Endothelial cell of umbilical vein (primary cell): ENCODE results near the gene STAG1. TPM values are rescaled to one million over a fixed set of nuclear protein-coding genes. Genes with fewer than 3 reads are reported as not detected.

Experiments used
- BruUV-seq: library from RNA; stranded (reverse); fragments of 400-500 nt; replicated peaks from 2 replicates; lab custom pipeline; 2021; lab: Mats Ljungman, UMichigan
- CTCF ChIA-PET: fragments of 300-600, 350-600 bp; sonication (Branson Sonifier 250); formaldehyde crosslinking; loops from one replicate; lab custom pipeline; 2021; ENCODE audit warnings: antibody characterized with exemption, inconsistent platforms; lab: Charles Lee
- POLR2A ChIA-PET: fragments of 300-600, 350-600 bp; sonication (Branson Sonifier 250); formaldehyde crosslinking; loops from one replicate; lab custom pipeline; 2021; ENCODE audit warnings: antibody characterized with exemption, inconsistent platforms; lab: Charles Lee
- DNase-seq: peaks from one replicate; pipeline ENCODE4 v3.0.0-alpha.2; 2011; ENCODE audit warnings: low read depth, low spot score
- FAIRE-seq: peaks from 2 replicates; lab custom pipeline; 2011; peaks lifted over from hg19 to GRCh38; lab: Jason Lieb, UNC
- H2AFZ ChIP-seq: 2 replicates; pipeline ENCODE4 v1.6.0; 2012; ENCODE audit warnings: low read depth, low read length, control low read depth, inconsistent platforms
- H3K27ac ChIP-seq: 2 replicates; pipeline ENCODE4 v1.5.1; 2011; ENCODE audit warnings: low read depth, mild to moderate bottlenecking, control low read depth, low read length, moderate library complexity; ENCODE audit not compliant: insufficient read depth
- H3K27me3 ChIP-seq, 2 experiments: 2 replicates each; pipeline versions ENCODE4 v1.6.0 to v1.6.1; 2011; ENCODE audit warnings: low read length in 2 of 2, mixed read lengths in 1 of 2; ENCODE audit not compliant: control insufficient read depth in 2 of 2, insufficient read depth in 2 of 2
- H3K36me3 ChIP-seq, 2 experiments: 2 replicates in 1 of 2; 3 replicates in 1 of 2; pipeline ENCODE4 v1.5.1; 2011; ENCODE audit warnings: low read length in 2 of 2, mild to moderate bottlenecking in 1 of 2, moderate library complexity in 1 of 2; ENCODE audit not compliant: control insufficient read depth in 2 of 2, insufficient read depth in 2 of 2; ENCODE audit errors: extremely low read depth in 1 of 2
- H3K4me1 ChIP-seq: 3 replicates; pipeline ENCODE4 v1.5.1; 2011; ENCODE audit warnings: mild to moderate bottlenecking, low read length; ENCODE audit not compliant: control insufficient read depth, insufficient read depth; ENCODE audit errors: extremely low read depth
- H3K4me2 ChIP-seq: 2 replicates; pipeline ENCODE4 v1.6.1; 2011; ENCODE audit warnings: low read length, control low read depth, mixed read lengths; ENCODE audit not compliant: insufficient read depth
- H3K4me3 ChIP-seq, 3 experiments: fragments of 200-600 bp in 1 of 3; sonication (generic), shearing (Covaris generic) in 1 of 3; replicated peaks in 1 of 3; 2 replicates each; pipeline ENCODE4 v1.5.1; 2011 to 2016; ENCODE audit warnings: control low read depth in 3 of 3, low read length in 3 of 3, mild to moderate bottlenecking in 2 of 3, inconsistent platforms in 1 of 3, low read depth in 1 of 3, moderate library complexity in 1 of 3; ENCODE audit not compliant: insufficient read depth in 1 of 3
- H3K79me2 ChIP-seq: 2 replicates; pipeline ENCODE4 v1.6.0; 2012; ENCODE audit warnings: low read length, inconsistent platforms; ENCODE audit not compliant: control insufficient read depth, insufficient read depth
- H3K9ac ChIP-seq: replicated peaks from 2 replicates; pipeline ENCODE3; 2011; ENCODE audit warnings: low read length, control low read depth; ENCODE audit not compliant: insufficient read depth; ENCODE audit errors: extremely low read depth
- H3K9me1 ChIP-seq: replicated peaks from 3 replicates; pipeline ENCODE4 v1.6.0; 2011; ENCODE audit warnings: mild to moderate bottlenecking, low read length; ENCODE audit not compliant: control insufficient read depth, insufficient read depth; ENCODE audit errors: extremely low read depth
- H3K9me3 ChIP-seq: replicated peaks from 2 replicates; pipeline ENCODE4 v1.5.1; 2012; ENCODE audit warnings: low read length, inconsistent platforms; ENCODE audit not compliant: control insufficient read depth, insufficient read depth
- H4K20me1 ChIP-seq: replicated peaks from 2 replicates; pipeline ENCODE3; 2011; ENCODE audit warnings: mild to moderate bottlenecking, low read length; ENCODE audit not compliant: control insufficient read depth, insufficient read depth; ENCODE audit errors: extremely low read depth
- CTCF ChIP-seq, 2 donors: IDR thresholded peaks; 1 replicate in 1 of 2; 2 replicates in 1 of 2; pipeline ENCODE4 v1.5.1; 2011; ENCODE audit warnings: low read length in 2 of 2, mild to moderate bottlenecking in 2 of 2, moderate library complexity in 2 of 2, control low read depth in 1 of 2, inconsistent platforms in 1 of 2, low read depth in 1 of 2; ENCODE audit not compliant: insufficient read depth in 1 of 2; ENCODE audit errors: extremely low read depth in 1 of 2
- EZH2 ChIP-seq: IDR thresholded peaks from 2 replicates; pipeline ENCODE4 v1.6.1; 2012; ENCODE audit warnings: borderline replicate concordance, low read depth, mild to moderate bottlenecking, moderate library complexity, low read length, inconsistent platforms; ENCODE audit not compliant: severe bottlenecking
- FOS ChIP-seq: IDR thresholded peaks from 2 replicates; pipeline ENCODE4 v1.6.1; 2011; ENCODE audit warnings: mild to moderate bottlenecking, low read length, moderate library complexity, borderline replicate concordance; ENCODE audit not compliant: insufficient read depth
- GATA2 ChIP-seq: IDR thresholded peaks from 2 replicates; pipeline ENCODE4 v1.7.0; 2011; ENCODE audit warnings: low read depth, mild to moderate bottlenecking, moderate library complexity, mixed read lengths, low read length; ENCODE audit not compliant: insufficient read length, insufficient read depth
- JUN ChIP-seq: IDR thresholded peaks from 2 replicates; pipeline ENCODE4 v1.6.1; 2011; ENCODE audit warnings: borderline replicate concordance, low read depth; ENCODE audit not compliant: insufficient read length, insufficient read depth
- MYC ChIP-seq: IDR thresholded peaks from one replicate; pipeline ENCODE4 v1.6.1; 2011; ENCODE audit warnings: mild to moderate bottlenecking, low read depth, low read length
- POLR2A ChIP-seq: IDR thresholded peaks from 2 replicates; pipeline ENCODE4 v1.6.1; 2012; ENCODE audit warnings: low read depth, mild to moderate bottlenecking, control low read depth, low read length
- POLR2AphosphoS5 ChIP-seq: IDR thresholded peaks from 2 replicates; pipeline ENCODE4 v1.6.1; 2012; ENCODE audit warnings: low read depth, mild to moderate bottlenecking, control low read depth, low read length, moderate library complexity; ENCODE audit not compliant: insufficient read depth
- dilution Hi-C: fragments of 300-500 bp; cut with MboI; formaldehyde crosslinking; loops from one replicate; pipeline ENCODE4 v1.15.0; 2019; ENCODE audit warnings: low sequenced_read_pairs; ENCODE audit not compliant: extremely low pct_ligation_motif_present
- intact Hi-C: fragments of 100-400 bp; cut with micrococcal nuclease; formaldehyde crosslinking; loops from one replicate; pipeline ENCODE4 v1.10.0; 2022
- polyA plus RNA-seq, 4 experiments: library from polyadenylated mRNA; depleted of rRNA in 3 of 4; stranded (reverse) in 3 of 4; unstranded in 1 of 4; fragments of >200 nt; gene quantifications; 2 replicates each; pipeline versions ENCODE4 v1.2.1 to v1.2.3, GENCODE V29; 2011 to 2012; ENCODE audit warnings: missing spikeins in 1 of 4
- total RNA-seq: library from RNA; stranded (reverse); gene quantifications from 2 replicates; pipeline ENCODE4 v1.2.3, GENCODE V29; 2021
- TF ChIP-seq, protein P1 (sequence below): IDR thresholded peaks from 2 replicates; pipeline ENCODE4 v1.6.1; 2011; ENCODE audit not compliant: insufficient read depth, insufficient read length

The STAG1 gene
- total and polyA plus RNA-seq, 2 donors (not counting 3 experiments of a cell fraction or from before 2014, with no cell fraction given): 7.4 to 42.1 TPM

GRCh38 chr3:136583823-136584222 lies 168.4 kb downstream of the STAG1 start:
- H3K27me3 ChIP-seq: no peaks in the 10 kb centered on the region
- H3K36me3 ChIP-seq: no peaks in the 10 kb centered on the region
- CTCF ChIA-PET: interaction anchor here (0.8 to 2.7 kb wide), 2 partner anchors 10 to 169 kb away, joined by 3 to 8 read pairs; partner anchors contain the start of gene STAG1

DNA sequence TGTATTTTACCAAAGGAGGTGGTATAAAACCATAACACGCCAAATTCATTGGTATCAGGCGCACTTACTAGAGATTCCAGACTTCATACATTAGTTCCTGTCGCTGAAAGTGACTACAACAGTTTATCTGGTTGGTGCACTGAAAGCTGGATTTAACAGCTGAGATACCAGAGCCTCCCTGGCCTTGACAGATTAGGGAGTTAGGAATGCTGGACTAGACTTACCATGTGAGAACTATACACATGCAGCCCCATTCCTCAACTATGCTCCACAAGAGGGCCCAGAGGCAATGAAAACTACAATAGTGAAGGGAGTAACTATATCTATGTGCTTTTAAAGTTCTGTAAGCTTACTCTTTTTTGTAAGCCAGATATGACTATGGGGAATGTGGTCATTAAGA lies 174.4 kb downstream of the STAG1 start:
- no peak for TF ChIP-seq POLR2A
- TF ChIP-seq, protein P1, sequence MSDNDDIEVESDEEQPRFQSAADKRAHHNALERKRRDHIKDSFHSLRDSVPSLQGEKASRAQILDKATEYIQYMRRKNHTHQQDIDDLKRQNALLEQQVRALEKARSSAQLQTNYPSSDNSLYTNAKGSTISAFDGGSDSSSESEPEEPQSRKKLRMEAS: no peak
- no peak for TF ChIP-seq POLR2AphosphoS5
- TF ChIP-seq CTCF (IDR thresholded peaks at IDR 0.05; ENCODE audit: extremely low read depth in 1 of 2, insufficient read depth in 1 of 2, low read depth in 1 of 2, low read length in 2 of 2): no peak
- no peak for TF ChIP-seq GATA2
- no peak for TF ChIP-seq EZH2
- TF ChIP-seq JUN: no peak
- TF ChIP-seq FOS: no peak
- no peak for TF ChIP-seq MYC
- Histone ChIP-seq H2AFZ (no peak overlapping the region), H3K36me3 (no peaks in the 10 kb centered on the region), H4K20me1 (no peaks in the 10 kb centered on the region), H3K9ac (no peak overlapping the region), H3K4me2 (no peak overlapping the region), H3K27ac (no peak overlapping the region), H3K4me1 (peaks cover 6% of the 10 kb centered on the region), H3K9me3 (no peaks in the 10 kb centered on the region), H3K4me3 (no peak overlapping the region), H3K9me1 (no peaks in the 10 kb centered on the region), H3K79me2 (peaks cover 3% of the 10 kb centered on the region), H3K27me3 (no peaks in the 10 kb centered on the region)
- intact Hi-C loops (no loop called here), dilution Hi-C loops (no loop called here)
- ChIA-PET POLR2A (no interaction called here), CTCF (interaction anchor here (2.9 kb wide), 1 partner anchor 9 kb away, joined by 10 read pairs; no protein-coding TSS in a partner anchor)
- BruUV-seq: no TSS peak
- no peak for FAIRE-seq
- no peak for DNase-seq

More at GRCh38 chr3:136583823-136584222, 168.4 kb downstream of the STAG1 start:
- DNase-seq: no peak
- BruUV-seq: no TSS peak
- POLR2A ChIA-PET: no interaction called here
- peaks cover 4% of the 10 kb centered on the region for H3K4me1 ChIP-seq
- H3K27ac ChIP-seq: no peak overlapping the region
- no peak overlapping the region for H2AFZ ChIP-seq
- intact Hi-C loops (no loop called here), dilution Hi-C loops (no loop called here)
- H3K4me3 ChIP-seq: no peak overlapping the region
- peaks cover 3% of the 10 kb centered on the region for H3K79me2 ChIP-seq
- TF ChIP-seq EZH2 (no peak), JUN (no peak), FOS (no peak)
- no peak for FAIRE-seq
- H3K9ac ChIP-seq: no peak overlapping the region
- no peaks in the 10 kb centered on the region for H4K20me1 ChIP-seq
- H3K9me3 ChIP-seq: no peaks in the 10 kb centered on the region
- no peak overlapping the region for H3K4me2 ChIP-seq
- H3K9me1 ChIP-seq: no peaks in the 10 kb centered on the region
